ENCODE results near the gene ZMIZ1.

- TF ChIP-seq CTCF (IDR thresholded peaks at IDR 0.05) (no peak), POLR2A (IDR thresholded peaks at IDR 0.05) (no peak), EP300 (IDR thresholded peaks at IDR 0.05) (no peak)
These were observed 111.2 kb downstream of the ZMIZ1 start for GRCh38 chr10:79179957-79180309.
